Psoas muscle (tissue), 8 donors: ENCODE measurements around the gene PRPF6. TPM values are rescaled to one million over a fixed set of nuclear protein-coding genes. Genes with fewer than 3 reads are reported as not detected.
A peak's percentile ranks its signal among the peaks of the same experiment; 100 is the strongest.

ENCODE experiments used
- ATAC-seq, 4 donors: fragments of 200-7000 bp; cut with Tn5 transposase; one replicate each; pipeline ENCODE4 v1.9.1; 2020; ENCODE audit warnings: moderate library complexity in 3 of 4, mild to moderate bottlenecking in 2 of 4
- DNase-seq, 2 donors: peaks; one replicate each; pipeline ENCODE4 v3.0.0-alpha.2; 2020
- H3K27ac ChIP-seq: fragments of 200-600 bp; one replicate; pipeline ENCODE4 v1.8.0; 2022
- H3K27me3 ChIP-seq, 3 donors: fragments of 200-600 bp in 1 of 3; one replicate each; pipeline versions ENCODE4 v1.6.1 to v1.8.0; 2013 to 2022; ENCODE audit warnings: low read length in 2 of 3, mild to moderate bottlenecking in 2 of 3, moderate library complexity in 1 of 3; ENCODE audit not compliant: insufficient read depth in 3 of 3
- H3K36me3 ChIP-seq, 2 donors: fragments of 200-600 bp in 1 of 2; one replicate each; pipeline versions ENCODE4 v1.6.1 to v1.8.0; 2013 to 2022; ENCODE audit warnings: low read depth in 1 of 2, mild to moderate bottlenecking in 1 of 2, moderate library complexity in 1 of 2; ENCODE audit not compliant: insufficient read depth in 1 of 2
- H3K4me1 ChIP-seq: fragments of 200-600 bp; one replicate; pipeline ENCODE4 v1.8.0; 2022
- H3K4me3 ChIP-seq: fragments of 200-600 bp; one replicate; pipeline ENCODE4 v1.8.0; 2022; ENCODE audit warnings: mild to moderate bottlenecking
- H3K9me3 ChIP-seq: fragments of 200-600 bp; one replicate; pipeline ENCODE4 v1.8.0; 2022
- WGBS, 3 donors: extraction: QIAGEN DNeasy Blood & Tissue Kit; methylation state at CpG; one replicate each; pipeline versions ENCODE4 v1.1.6 to v1.1.7; 2013; 5-methylcytosine and 5-hydroxymethylcytosine counted together
- intact Hi-C, 2 donors: fragments of 100-400 bp; cut with DNase I; formaldehyde crosslinking; loops; one replicate each; pipeline versions ENCODE4 v1.11.0 to v1.14.2; 2022
- polyA plus RNA-seq, 3 donors: library from polyadenylated mRNA; stranded (reverse); fragments of 200-250 nt; gene quantifications; one replicate each; pipeline ENCODE4 v1.2.3, GENCODE V29; 2013
- total RNA-seq, 4 donors: library from RNA; stranded (reverse); fragmentation: NEBNext Ultra II Directional in 2 of 4; extraction: Animal tissue kit (Norgen Biotek cat#: 25700) in 2 of 4; gene quantifications; one replicate each; pipeline versions ENCODE4 v1.2.1 to v1.2.4, GENCODE V29; 2021 to 2023
- TF ChIP-seq, protein P1 (sequence below): fragments of 200-600 bp; IDR thresholded peaks from one replicate; pipeline ENCODE4 v1.8.0; 2022; ENCODE audit warnings: antibody characterized with exemption
- donor health status: healthy with polysubstance abuse.
- donor health status: DM: no; HTN: no; CAD: no; lungs with moderate emphysema.
- donor health status: Bipolar disorder and iron deficiency.
- donor health status: healthy.
- donor health status: DM: yes; HTN: yes; CAD: no.
- donor health status: DM: no; HTN: no; CAD: no.
- donor health status: DM: no; HTN: no; CAD: no.
- donor health status: DM: yes; HTN: yes; CAD: no.

PRPF6 gene
- total and polyA plus RNA-seq, 7 donors: 38.8 to 75.4 (median 56.8) TPM

DNA sequence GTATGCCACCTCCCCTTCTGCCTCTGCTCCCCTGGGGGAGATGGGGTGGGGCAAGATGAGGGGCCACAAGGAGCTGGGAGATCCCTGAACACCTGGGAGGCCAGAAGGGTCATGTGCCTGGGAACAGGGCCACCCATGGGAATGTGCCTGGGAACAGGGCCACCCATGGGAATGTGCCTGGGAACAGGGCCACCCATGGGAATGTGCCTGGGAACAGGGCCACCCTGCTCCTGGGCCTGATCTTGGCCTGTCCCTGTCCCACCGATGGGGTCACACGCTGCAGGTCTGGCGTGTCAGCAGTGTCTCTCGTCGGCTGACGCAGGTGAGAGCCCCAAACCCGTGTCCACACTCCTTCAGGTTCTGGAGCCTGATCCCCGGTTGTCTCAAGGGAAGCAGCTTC lies 94.0 kb downstream of the PRPF6 start:
- H3K9me3 ChIP-seq: no peaks in the 10 kb centered on the region
- H3K27me3 ChIP-seq: peaks cover 0 to 2% (median 0%) of the 10 kb centered on the region in 3 donors
- H3K36me3 ChIP-seq: peaks cover 0 to 10% of the 10 kb centered on the region in 2 donors
- intact Hi-C loops: no loop called here
- ATAC-seq (no peak), DNase-seq (no peak)
- 88 to 89% (median 88%) methylated on average over 8 of the region's 8 CpGs for WGBS, 3 donors
- TF ChIP-seq, protein P1, sequence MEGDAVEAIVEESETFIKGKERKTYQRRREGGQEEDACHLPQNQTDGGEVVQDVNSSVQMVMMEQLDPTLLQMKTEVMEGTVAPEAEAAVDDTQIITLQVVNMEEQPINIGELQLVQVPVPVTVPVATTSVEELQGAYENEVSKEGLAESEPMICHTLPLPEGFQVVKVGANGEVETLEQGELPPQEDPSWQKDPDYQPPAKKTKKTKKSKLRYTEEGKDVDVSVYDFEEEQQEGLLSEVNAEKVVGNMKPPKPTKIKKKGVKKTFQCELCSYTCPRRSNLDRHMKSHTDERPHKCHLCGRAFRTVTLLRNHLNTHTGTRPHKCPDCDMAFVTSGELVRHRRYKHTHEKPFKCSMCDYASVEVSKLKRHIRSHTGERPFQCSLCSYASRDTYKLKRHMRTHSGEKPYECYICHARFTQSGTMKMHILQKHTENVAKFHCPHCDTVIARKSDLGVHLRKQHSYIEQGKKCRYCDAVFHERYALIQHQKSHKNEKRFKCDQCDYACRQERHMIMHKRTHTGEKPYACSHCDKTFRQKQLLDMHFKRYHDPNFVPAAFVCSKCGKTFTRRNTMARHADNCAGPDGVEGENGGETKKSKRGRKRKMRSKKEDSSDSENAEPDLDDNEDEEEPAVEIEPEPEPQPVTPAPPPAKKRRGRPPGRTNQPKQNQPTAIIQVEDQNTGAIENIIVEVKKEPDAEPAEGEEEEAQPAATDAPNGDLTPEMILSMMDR: no peak
- no peak overlapping the region for H3K4me3 ChIP-seq
- H3K4me1 ChIP-seq: peaks cover 10% of the 10 kb centered on the region
- H3K27ac ChIP-seq: no peak overlapping the region

- H3K9me3 ChIP-seq: no peaks in the 10 kb centered on the region
- DNase-seq (no peak), ATAC-seq (no peak)
- WGBS, 3 donors: 90 to 97% (median 93%) methylated on average over 12 of the region's 12 CpGs
- intact Hi-C loops: no loop called here
- no peak overlapping the region for H3K4me3 ChIP-seq
- H3K4me1 ChIP-seq: peaks cover 10% of the 10 kb centered on the region
- H3K27ac ChIP-seq: no peak overlapping the region
- H3K36me3 ChIP-seq: peaks cover 0 to 10% of the 10 kb centered on the region in 2 donors
- TF ChIP-seq, protein P1: no peak
- peaks cover 0 to 2% (median 0%) of the 10 kb centered on the region in 3 donors for H3K27me3 ChIP-seq
Observed at GRCh38 chr20:64075556-64075955, 94.6 kb downstream of the PRPF6 start.

DNA sequence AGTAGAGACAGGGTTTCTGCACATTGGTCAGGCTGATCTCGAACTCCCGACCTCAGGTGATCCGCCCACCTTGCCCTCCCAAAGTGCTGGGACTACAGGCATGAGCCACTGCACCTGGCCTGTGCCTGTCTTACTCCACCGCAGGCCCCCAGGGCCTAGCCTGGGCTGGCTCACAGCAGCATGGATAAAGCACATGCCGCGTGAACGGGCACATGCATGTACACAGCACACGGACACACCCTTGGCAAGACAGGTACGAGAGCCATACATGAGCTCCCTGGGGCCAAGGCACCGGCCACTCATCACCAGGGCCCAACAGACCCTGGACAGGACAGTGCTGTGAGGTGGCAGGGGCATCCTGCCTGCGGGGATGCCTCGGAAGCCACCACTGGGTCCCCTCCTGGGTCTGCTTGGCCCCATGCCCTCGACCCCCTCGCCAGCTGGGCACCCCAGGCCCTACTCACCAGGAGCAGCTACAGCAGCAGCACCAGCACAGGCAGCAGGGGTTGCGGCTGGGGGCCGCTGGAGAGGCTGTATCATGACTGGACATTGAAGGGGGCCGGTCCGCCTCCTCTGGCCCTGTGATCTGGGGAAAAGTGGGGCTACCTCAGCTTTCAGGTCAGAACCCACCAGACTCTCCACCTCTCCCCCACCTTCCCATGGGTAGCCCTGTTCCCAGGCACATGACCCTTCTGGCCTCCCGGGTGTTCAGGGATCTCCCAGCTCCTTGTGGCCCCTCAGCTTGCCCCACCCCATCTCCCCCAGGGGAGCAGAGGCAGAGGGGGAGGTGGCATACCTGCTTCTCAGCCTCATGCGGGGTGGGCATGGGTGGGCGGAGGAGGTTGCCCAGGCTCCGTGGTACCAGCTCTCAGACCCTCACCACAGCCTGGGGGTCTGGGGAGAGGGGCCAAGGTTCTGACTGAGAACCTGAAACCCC lies 95.4 kb downstream of the PRPF6 start:
- TF ChIP-seq, protein P1: no peak
- 91 to 95% (median 93%) methylated on average over 19 to 22 of the region's 22 CpGs for WGBS, 3 donors
- no peak overlapping the region for H3K27ac ChIP-seq
- ATAC-seq: no peak
- no peaks in the 10 kb centered on the region for H3K9me3 ChIP-seq
- no peak for DNase-seq
- H3K36me3 ChIP-seq: peaks cover 0 to 10% of the 10 kb centered on the region in 2 donors
- H3K4me1 ChIP-seq: peaks cover 10% of the 10 kb centered on the region
- H3K27me3 ChIP-seq: peaks cover 0 to 2% (median 0%) of the 10 kb centered on the region in 3 donors
- H3K4me3 ChIP-seq: peak overlapping the region; percentile 76
- intact Hi-C loops: no loop called here

- WGBS, 3 donors: 88 to 93% (median 89%) methylated on average over 8 of the region's 8 CpGs
- peaks cover 0 to 2% (median 0%) of the 10 kb centered on the region in 3 donors for H3K27me3 ChIP-seq
- H3K4me3 ChIP-seq: peak overlapping the region; percentile 76
- peaks cover 0 to 10% of the 10 kb centered on the region in 2 donors for H3K36me3 ChIP-seq
- TF ChIP-seq, protein P1: no peak
- DNase-seq (no peak), ATAC-seq (no peak)
- H3K27ac ChIP-seq: no peak overlapping the region
- intact Hi-C loops: no loop called here
- peaks cover 10% of the 10 kb centered on the region for H3K4me1 ChIP-seq
- no peaks in the 10 kb centered on the region for H3K9me3 ChIP-seq
Observed at GRCh38 chr20:64077094-64077493, 96.2 kb downstream of the PRPF6 start.
